IgD-negative memory B cell (primary cell): ENCODE data around the gene PSTK. TPM values are rescaled to one million over a fixed set of nuclear protein-coding genes. Genes with fewer than 3 reads are reported as not detected.

Experiments used
- H3K27ac Mint-ChIP-seq, 3 donors: one replicate each; pipeline ENCODE4 v1.8.0; 2020 to 2022; ENCODE audit warnings: mild to moderate bottlenecking in 3 of 3, mixed read lengths in 3 of 3, moderate library complexity in 1 of 3
- H3K27me3 Mint-ChIP-seq: one replicate; pipeline ENCODE4 v1.8.0; 2021; ENCODE audit warnings: mixed read lengths
- H3K36me3 Mint-ChIP-seq: one replicate; pipeline ENCODE4 v1.8.0; 2020; ENCODE audit warnings: mild to moderate bottlenecking, mixed read lengths
- H3K4me1 Mint-ChIP-seq, 3 donors: one replicate each; pipeline ENCODE4 v1.8.0; 2020 to 2022; ENCODE audit warnings: mixed read lengths in 3 of 3, mild to moderate bottlenecking in 1 of 3
- H3K4me3 Mint-ChIP-seq, 4 donors: one replicate each; pipeline ENCODE4 v1.8.0; 2020 to 2022; ENCODE audit warnings: mild to moderate bottlenecking in 4 of 4, mixed read lengths in 4 of 4, moderate library complexity in 3 of 4
- H3K9me3 Mint-ChIP-seq, 3 donors: one replicate each; pipeline ENCODE4 v1.8.0; 2020 to 2021; ENCODE audit warnings: mixed read lengths in 3 of 3, mild to moderate bottlenecking in 1 of 3
- polyA plus RNA-seq: library from polyadenylated mRNA; unstranded; fragments of 300-500 nt; fragmentation: Illumina TruSeq; gene quantifications from one replicate; pipeline ENCODE4 v1.2.3, GENCODE V29; 2021

Gene PSTK
- polyA plus RNA-seq, 1 donor from 2014 or later: 7.0 TPM

DNA sequence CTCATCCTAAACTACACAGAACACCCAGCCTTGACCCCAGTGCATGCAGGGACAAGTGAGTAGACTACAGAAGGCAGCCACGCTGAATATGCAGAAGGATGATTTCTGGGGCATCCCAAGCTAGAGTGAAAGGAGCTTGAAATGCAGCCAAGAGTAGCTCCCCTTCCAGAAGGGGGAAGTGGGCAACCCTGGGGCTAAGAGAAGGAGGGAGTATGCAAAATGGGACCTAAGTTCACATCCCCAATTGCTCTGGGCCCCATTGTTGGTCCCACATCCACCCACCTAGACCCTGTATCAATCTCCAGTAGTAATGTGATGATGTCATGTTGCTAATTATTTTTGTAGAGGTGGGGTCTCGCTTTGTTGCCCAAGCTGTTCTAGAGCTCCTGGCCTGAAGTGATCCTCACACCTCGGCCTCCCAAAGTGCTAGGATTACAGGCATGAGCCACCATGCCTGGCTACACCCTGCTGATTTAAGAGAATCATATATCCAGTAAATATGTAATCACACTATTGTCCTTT lies 5.6 kb upstream of the PSTK start:
- H3K9me3 Mint-ChIP-seq: no peaks in the 10 kb centered on the region
- H3K4me1 Mint-ChIP-seq: no peaks in the 10 kb centered on the region
- H3K36me3 Mint-ChIP-seq: no peaks in the 10 kb centered on the region
- H3K27me3 Mint-ChIP-seq: no peaks in the 10 kb centered on the region
- no peak overlapping the region for H3K27ac Mint-ChIP-seq
- H3K4me3 Mint-ChIP-seq: no peak overlapping the region

DNA sequence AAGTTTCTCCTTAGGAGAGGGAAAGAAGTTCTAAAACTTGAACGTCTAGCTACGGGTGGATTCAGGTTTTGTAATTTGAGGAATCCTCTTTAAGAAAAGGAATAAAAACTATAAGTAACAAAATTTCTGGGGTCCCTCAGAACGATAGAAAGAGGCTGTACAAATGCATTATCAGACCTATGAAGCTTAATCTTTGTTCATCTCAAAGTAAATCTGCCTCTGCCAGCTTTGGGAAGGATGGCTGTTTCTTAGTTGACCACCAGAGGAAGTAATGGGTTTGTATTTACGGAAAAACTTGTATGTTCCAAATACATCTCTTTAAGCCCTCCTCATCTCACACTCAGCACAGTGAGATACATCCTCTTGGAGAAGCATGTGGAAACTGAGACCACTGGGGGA lies 864 bp downstream of the PSTK start:
- peaks cover 13 to 19% (median 18%) of the 10 kb centered on the region in 3 donors for H3K4me1 Mint-ChIP-seq
- no peaks in the 10 kb centered on the region for H3K9me3 Mint-ChIP-seq
- peak overlapping the region; percentile 97 to 99 (median 98) for H3K27ac Mint-ChIP-seq
- H3K36me3 Mint-ChIP-seq: no peaks in the 10 kb centered on the region
- H3K27me3 Mint-ChIP-seq: no peaks in the 10 kb centered on the region
- peak overlapping the region; percentile 91 to 96 (median 95) for H3K4me3 Mint-ChIP-seq

DNA sequence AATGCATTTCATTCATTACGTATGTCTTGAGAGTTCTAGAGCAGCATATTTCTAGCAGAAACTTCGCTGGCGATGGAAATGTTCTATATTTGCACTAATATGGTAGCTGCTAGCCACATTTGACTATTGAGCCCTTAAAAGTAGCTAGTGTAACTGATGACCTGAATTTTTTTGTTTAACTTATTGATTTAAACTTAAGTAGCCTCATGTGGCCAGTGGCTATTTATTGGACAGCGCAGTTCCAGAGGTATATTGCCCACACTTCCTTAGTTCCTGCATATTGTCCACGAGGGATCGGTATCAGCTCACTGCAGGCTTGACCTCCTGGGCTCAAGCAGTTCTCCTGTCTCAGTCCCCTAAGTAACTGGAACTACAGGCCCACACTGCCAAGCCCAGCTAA lies 3.7 kb downstream of the PSTK start:
- no peaks in the 10 kb centered on the region for H3K27me3 Mint-ChIP-seq
- no peaks in the 10 kb centered on the region for H3K9me3 Mint-ChIP-seq
- peaks cover 13 to 19% (median 18%) of the 10 kb centered on the region in 3 donors for H3K4me1 Mint-ChIP-seq
- no peak overlapping the region for H3K4me3 Mint-ChIP-seq
- peaks cover 3% of the 10 kb centered on the region for H3K36me3 Mint-ChIP-seq
- H3K27ac Mint-ChIP-seq: no peak overlapping the region

DNA sequence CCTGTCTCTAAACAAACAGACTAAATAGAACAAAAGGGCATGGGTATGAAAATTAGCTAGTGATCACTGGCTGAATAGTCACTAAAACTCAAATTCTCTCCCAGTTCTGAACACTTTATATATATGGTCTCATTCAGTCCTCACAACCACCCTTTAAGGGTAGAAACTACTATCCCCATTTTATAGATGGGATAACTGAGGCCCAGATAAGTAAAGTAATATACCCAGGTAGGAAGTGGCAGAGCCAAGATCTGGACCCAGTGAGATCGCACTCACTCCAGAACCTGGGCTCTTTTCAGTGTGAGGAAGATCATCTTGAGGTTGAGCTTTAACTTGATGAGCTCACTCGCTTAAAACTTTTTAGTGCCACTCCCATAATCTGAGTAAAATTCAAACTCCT lies 4.5 kb downstream of the PSTK start:
- H3K27ac Mint-ChIP-seq: no peak overlapping the region
- peaks cover 12 to 18% (median 17%) of the 10 kb centered on the region in 3 donors for H3K4me1 Mint-ChIP-seq
- H3K9me3 Mint-ChIP-seq: no peaks in the 10 kb centered on the region
- no peaks in the 10 kb centered on the region for H3K27me3 Mint-ChIP-seq
- peak overlapping the region in 1 of 4 donors; percentile 19 for H3K4me3 Mint-ChIP-seq
- H3K36me3 Mint-ChIP-seq: peaks cover 3% of the 10 kb centered on the region

DNA sequence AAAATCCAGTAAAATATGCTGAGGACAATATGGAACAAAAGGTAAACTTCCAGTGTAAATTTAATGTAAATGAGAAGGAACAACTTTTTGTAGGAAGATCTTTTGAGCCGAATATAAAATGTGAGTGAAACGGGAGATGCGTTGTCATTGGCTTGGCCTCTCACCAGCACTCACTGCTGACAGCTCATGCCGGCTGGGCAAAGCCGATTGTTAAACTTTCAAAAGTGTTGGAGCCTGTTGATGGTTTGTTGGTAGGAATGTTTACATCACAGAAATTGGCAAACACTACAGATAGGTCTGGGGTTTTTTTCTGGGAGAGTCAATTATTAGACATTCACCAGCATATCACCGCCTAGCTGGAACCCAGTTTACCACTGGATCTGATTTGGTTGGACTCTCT lies 6.1 kb downstream of the PSTK start:
- Mint-ChIP-seq H3K4me3 (no peak overlapping the region), H3K36me3 (peaks cover 6% of the 10 kb centered on the region), H3K9me3 (no peaks in the 10 kb centered on the region), H3K27me3 (no peaks in the 10 kb centered on the region), H3K27ac (no peak overlapping the region), H3K4me1 (peaks cover 0 to 5% (median 5%) of the 10 kb centered on the region in 3 donors)

DNA sequence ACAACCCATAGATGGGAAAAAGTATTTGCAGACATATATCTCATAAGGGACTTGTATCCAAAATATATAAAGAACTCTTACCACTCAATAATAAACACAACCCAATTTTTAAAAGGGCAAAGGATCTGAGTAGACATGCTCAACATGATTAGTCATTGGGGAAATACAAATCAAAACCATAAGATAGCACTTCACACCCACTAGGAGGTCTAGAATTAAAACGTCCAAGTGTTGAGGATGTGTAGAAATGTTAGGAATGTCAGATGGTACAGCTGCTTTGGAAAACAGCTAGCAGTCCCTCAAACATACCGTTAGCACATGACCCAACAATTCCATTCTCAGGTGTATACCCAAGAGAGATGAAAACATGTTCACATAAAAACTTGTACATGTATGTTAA lies 8.3 kb downstream of the PSTK start:
- Mint-ChIP-seq H3K27ac (peak overlapping the region in 1 of 3 donors; percentile 26), H3K4me3 (no peak overlapping the region), H3K36me3 (peaks cover 6% of the 10 kb centered on the region), H3K9me3 (no peaks in the 10 kb centered on the region), H3K4me1 (no peaks in the 10 kb centered on the region), H3K27me3 (no peaks in the 10 kb centered on the region)

DNA sequence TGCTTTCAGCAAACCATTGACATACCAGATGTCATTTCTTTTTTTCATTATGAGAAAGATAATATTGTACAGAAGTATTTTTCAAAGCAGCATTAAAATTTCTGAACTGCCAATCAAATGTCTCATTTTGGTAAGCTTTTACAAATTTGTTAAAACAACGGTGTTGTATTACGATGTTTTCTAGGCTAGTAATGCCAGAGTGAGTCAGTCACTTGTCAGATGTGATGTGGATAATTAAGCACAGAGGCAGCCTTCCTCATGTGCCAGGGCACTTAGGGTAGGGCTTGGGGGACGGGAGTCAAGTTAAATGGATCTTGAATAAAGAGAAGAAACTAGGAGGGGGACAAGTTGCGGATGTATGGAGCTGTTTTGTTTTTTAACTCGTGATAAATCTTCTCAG lies 10.1 kb downstream of the PSTK start:
- peak overlapping the region in 1 of 3 donors; percentile 82 for H3K27ac Mint-ChIP-seq
- H3K36me3 Mint-ChIP-seq: peaks cover 9% of the 10 kb centered on the region
- no peak overlapping the region for H3K4me3 Mint-ChIP-seq
- H3K4me1 Mint-ChIP-seq: no peaks in the 10 kb centered on the region
- no peaks in the 10 kb centered on the region for H3K9me3 Mint-ChIP-seq
- H3K27me3 Mint-ChIP-seq: no peaks in the 10 kb centered on the region

DNA sequence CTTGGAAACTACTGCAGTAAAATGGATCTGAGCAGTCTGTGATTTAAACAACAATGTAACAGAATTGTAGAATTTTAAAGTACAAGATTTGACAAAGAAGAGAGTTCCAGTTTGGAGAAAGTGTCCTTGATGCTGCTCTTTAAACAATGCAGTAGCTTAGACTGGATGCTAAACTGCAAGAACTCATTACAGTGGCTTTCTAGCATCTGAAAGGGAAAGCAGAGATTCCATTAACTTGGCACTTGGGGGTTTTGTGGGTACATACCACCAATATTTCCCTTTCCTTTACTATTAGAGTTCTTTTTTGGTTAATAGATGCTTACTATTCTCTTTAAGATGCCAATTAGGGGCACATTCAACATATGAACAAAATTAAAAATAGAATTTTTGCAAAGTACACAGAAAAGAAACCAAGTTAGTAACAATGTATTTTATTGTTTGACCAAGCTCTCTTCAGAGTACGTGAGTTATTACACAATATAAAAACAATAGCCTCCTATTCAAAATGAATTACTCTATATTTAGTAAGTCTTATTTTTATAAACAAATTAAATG lies 11.9 kb downstream of the PSTK start:
- Mint-ChIP-seq H3K4me3 (no peak overlapping the region), H3K4me1 (no peaks in the 10 kb centered on the region), H3K27me3 (no peaks in the 10 kb centered on the region), H3K36me3 (peaks cover 7% of the 10 kb centered on the region), H3K9me3 (no peaks in the 10 kb centered on the region), H3K27ac (no peak overlapping the region)

DNA sequence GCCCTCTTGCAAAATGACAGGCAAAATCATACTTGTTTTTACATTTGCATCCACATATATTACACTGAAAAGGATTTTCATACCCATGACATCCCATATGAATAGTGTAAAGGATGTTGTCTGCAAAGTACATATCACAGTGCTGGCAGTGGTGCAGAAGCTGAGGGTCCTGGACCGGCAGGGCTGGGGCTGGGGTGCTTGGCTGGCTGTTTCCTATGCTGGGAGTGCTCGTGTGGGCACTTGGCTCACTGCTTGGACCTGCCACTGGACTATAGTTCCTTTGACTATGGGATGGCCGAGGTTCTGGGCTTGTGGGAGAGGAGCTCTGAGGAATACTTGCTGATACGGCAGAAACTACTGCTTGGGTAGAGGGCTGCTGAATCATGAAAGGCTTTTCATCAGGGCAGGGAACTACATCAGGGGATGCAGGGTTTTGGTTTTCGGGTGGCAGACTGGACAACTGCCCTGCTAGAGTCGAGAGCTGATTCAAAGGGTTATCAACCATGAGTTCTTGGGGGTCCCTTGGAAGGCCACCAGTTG lies 13.7 kb downstream of the PSTK start:
- Mint-ChIP-seq H3K27ac (no peak overlapping the region), H3K9me3 (no peaks in the 10 kb centered on the region), H3K27me3 (no peaks in the 10 kb centered on the region), H3K4me1 (peaks cover 0 to 1% (median under 1%) of the 10 kb centered on the region in 3 donors), H3K36me3 (peaks cover 7% of the 10 kb centered on the region), H3K4me3 (no peak overlapping the region)

DNA sequence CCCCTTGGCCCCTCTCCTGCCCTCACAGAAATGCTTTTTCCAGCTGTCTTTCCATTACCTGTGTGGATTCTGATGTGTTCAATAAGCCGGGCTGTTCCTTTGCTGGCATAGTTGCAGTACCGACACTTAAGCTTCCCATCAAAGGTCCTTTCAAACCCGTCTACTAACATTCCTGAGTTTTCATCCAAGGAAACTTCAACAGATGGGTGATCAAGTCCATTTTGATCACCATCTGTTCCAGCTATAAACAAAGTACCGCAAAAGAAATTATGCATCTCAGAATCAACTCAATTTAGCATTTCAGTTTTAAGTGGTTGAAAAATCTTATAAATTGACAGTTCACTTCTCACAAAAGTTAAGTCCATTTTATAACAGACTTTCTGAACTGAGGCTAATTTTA lies 15.7 kb downstream of the PSTK start:
- peaks cover 3% of the 10 kb centered on the region for H3K36me3 Mint-ChIP-seq
- H3K9me3 Mint-ChIP-seq: no peaks in the 10 kb centered on the region
- H3K4me3 Mint-ChIP-seq: no peak overlapping the region
- no peaks in the 10 kb centered on the region for H3K27me3 Mint-ChIP-seq
- peaks cover 11 to 16% (median 14%) of the 10 kb centered on the region in 3 donors for H3K4me1 Mint-ChIP-seq
- H3K27ac Mint-ChIP-seq: no peak overlapping the region

DNA sequence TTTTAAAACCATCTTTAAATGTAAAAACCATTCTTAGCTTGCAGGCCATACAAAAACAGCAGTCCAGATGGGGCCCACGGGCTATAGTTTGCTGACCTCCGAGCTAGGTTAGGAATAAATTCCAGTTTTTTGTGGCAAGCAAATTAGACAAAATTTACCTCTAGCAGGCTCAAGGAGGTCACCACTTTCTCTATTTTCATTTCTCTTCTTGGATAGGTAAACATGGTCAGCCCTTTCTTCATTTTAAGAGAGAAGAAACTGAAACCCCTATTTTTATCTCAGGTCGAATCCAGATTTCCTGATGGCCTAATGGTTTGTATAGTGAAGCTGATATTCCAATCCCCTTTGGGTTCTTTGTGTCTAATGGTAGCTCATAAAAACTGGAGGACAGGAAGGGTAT lies 17.7 kb downstream of the PSTK start:
- H3K4me3 Mint-ChIP-seq: no peak overlapping the region
- peak overlapping the region in 1 of 3 donors; percentile 24 for H3K27ac Mint-ChIP-seq
- no peaks in the 10 kb centered on the region for H3K27me3 Mint-ChIP-seq
- H3K9me3 Mint-ChIP-seq: no peaks in the 10 kb centered on the region
- H3K4me1 Mint-ChIP-seq: peaks cover 14 to 20% (median 19%) of the 10 kb centered on the region in 3 donors
- H3K36me3 Mint-ChIP-seq: peaks cover 3% of the 10 kb centered on the region

DNA sequence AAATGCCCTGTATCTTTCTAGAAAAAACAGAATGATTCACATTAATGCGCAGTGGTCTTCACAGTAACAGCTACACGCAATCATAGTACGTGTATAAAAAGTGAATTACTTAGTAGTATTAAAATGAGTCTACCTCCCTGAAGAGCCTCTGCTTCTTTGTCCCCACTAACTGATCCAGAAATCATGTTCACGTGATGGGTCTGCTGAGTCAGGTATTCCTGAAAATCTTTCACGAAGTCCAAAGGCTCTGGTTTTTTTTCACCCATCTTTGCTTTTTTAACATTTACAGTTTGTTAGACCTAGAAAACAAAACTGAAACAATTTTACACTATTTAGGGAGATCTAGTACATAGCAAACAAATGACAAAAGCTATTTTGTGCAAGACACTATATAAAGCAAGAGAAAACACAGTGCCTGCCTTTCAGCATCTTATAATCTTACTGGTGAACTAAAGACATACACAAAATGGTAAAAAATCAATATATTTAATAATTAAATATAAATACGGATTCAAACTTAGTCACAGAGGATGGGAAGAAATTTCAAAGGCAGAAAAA lies 18.2 kb downstream of the PSTK start:
- H3K27ac Mint-ChIP-seq: no peak overlapping the region
- peak overlapping the region in 1 of 4 donors; percentile 49 for H3K4me3 Mint-ChIP-seq
- peaks cover 3% of the 10 kb centered on the region for H3K36me3 Mint-ChIP-seq
- no peaks in the 10 kb centered on the region for H3K9me3 Mint-ChIP-seq
- H3K27me3 Mint-ChIP-seq: no peaks in the 10 kb centered on the region
- peaks cover 14 to 20% (median 19%) of the 10 kb centered on the region in 3 donors for H3K4me1 Mint-ChIP-seq

DNA sequence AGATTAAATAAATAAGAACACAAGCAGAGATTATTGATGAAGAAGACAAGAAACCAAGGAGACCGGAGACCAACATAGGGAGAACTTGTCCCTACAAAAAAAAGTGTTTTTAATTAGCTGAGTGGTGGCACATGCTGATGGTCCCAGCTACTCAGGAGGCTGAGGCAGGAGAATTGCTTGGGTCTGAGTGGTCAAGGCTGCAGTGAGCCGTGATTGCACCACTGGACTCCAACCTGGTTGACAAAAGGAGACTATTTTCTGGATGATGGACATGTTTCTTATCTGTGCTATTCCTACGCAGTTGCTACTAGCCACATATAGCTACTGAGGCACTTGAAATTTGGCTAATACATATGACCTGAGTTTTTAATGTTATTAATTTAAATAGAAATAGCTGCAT lies 18.7 kb downstream of the PSTK start:
- peaks cover 15 to 25% (median 23%) of the 10 kb centered on the region in 3 donors for H3K4me1 Mint-ChIP-seq
- no peaks in the 10 kb centered on the region for H3K27me3 Mint-ChIP-seq
- no peak overlapping the region for H3K4me3 Mint-ChIP-seq
- H3K27ac Mint-ChIP-seq: no peak overlapping the region
- H3K9me3 Mint-ChIP-seq: no peaks in the 10 kb centered on the region
- H3K36me3 Mint-ChIP-seq: peaks cover 2% of the 10 kb centered on the region

DNA sequence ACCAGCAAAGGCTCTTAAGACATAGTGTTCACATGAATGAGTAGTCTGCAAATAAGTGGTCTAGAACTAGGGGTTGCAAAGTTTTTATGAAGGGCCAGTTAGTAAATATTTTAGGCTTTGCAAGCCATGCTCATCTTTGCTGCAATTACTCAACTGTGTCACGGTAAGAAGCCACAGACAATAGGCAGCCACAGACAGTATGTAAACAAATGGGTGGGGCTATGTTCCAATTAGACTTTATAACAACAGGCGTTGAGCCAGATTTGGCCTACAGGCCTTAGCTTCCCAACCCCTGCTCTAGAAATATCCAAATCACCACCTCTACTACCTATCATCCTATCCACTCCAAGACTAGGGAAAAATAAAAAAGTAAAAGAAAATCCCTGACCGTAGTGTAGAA lies 19.1 kb downstream of the PSTK start:
- Mint-ChIP-seq H3K27me3 (no peaks in the 10 kb centered on the region), H3K9me3 (no peaks in the 10 kb centered on the region), H3K36me3 (no peaks in the 10 kb centered on the region), H3K27ac (peak overlapping the region in 1 of 3 donors; percentile 31), H3K4me1 (peaks cover 16 to 26% (median 25%) of the 10 kb centered on the region in 3 donors), H3K4me3 (no peak overlapping the region)

DNA sequence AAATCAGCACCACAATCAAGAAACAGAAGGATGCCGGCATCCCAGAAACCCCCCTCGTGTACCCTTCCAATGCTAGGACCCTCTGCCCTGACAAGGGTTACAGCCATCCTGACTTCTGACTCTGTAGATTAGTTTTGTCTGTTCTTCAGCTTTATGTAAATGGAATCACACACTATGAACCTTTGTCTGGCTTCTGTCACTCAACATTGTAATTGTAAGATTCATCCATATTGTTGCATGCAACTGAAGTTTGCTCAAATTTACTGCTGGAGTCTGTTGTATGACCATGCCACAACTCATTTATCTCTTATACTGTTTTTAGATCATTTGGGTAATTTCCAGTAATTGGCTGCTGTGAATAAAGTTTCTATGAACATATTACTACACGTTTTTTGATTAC lies 20.0 kb downstream of the PSTK start:
- no peaks in the 10 kb centered on the region for H3K36me3 Mint-ChIP-seq
- H3K4me3 Mint-ChIP-seq: no peak overlapping the region
- no peaks in the 10 kb centered on the region for H3K9me3 Mint-ChIP-seq
- no peaks in the 10 kb centered on the region for H3K27me3 Mint-ChIP-seq
- H3K4me1 Mint-ChIP-seq: peaks cover 16 to 26% (median 25%) of the 10 kb centered on the region in 3 donors
- H3K27ac Mint-ChIP-seq: peak overlapping the region in 2 of 3 donors; percentile 54 to 56

DNA sequence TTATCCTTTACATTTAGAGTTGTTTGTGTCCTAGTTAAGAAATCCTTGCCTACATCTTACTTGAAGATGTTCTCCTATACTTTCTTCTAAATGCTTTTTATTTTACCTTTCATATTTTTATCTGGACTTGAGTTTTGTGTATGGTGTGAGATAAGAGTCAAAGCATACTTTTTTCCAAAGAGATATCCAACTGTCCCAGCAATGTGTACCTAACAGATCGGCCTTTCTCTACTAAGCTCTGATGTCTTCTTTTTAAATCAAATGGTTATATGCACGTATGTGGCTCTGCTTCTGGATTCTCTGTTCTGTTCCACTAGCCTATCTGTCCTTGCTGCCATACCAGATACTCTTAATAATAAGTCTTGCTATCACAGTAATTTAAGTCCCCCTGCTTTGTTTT lies 21.2 kb downstream of the PSTK start:
- no peak overlapping the region for H3K27ac Mint-ChIP-seq
- no peak overlapping the region for H3K4me3 Mint-ChIP-seq
- peaks cover 25 to 34% (median 34%) of the 10 kb centered on the region in 3 donors for H3K4me1 Mint-ChIP-seq
- no peaks in the 10 kb centered on the region for H3K9me3 Mint-ChIP-seq
- H3K27me3 Mint-ChIP-seq: no peaks in the 10 kb centered on the region
- H3K36me3 Mint-ChIP-seq: no peaks in the 10 kb centered on the region
